Adrenal gland (tissue), 12 donors: Measurements from ENCODE around the gene ARHGAP32. TPM values are rescaled to one million over a fixed set of nuclear protein-coding genes. Genes with fewer than 3 reads are reported as not detected.

ENCODE experiments used
- DNase-seq, 7 donors: peaks; one replicate each; pipeline ENCODE4 v3.0.0-alpha.2; 2019 to 2020
- H3K27ac ChIP-seq, 5 donors: fragments of 200-600 bp; sonication (generic) in 4 of 5; 1 replicate in 3 of 5; 2 replicates in 2 of 5; pipeline versions ENCODE4 v1.5.1 to v1.8.0; 2016 to 2020; ENCODE audit warnings: mild to moderate bottlenecking in 1 of 5
- H3K27me3 ChIP-seq: fragments of 200-600 bp; 2 replicates; pipeline ENCODE4 v1.8.0; 2021
- H3K36me3 ChIP-seq, 2 donors: fragments of 200-600 bp; replicated peaks in 1 of 2; 1 replicate in 1 of 2; 2 replicates in 1 of 2; pipeline versions ENCODE4 v1.5.1 to v1.8.0; 2018 to 2022
- H3K4me1 ChIP-seq, 2 donors: fragments of 200-600 bp; replicated peaks in 1 of 2; 1 replicate in 1 of 2; 2 replicates in 1 of 2; pipeline versions ENCODE4 v1.5.1 to v1.8.0; 2018 to 2021
- H3K4me3 ChIP-seq, 4 donors: fragments of 200-600 bp; sonication (generic) in 3 of 4; one replicate each; pipeline ENCODE4 v1.5.1; 2016 to 2018
- H3K9me3 ChIP-seq, 3 donors: fragments of 200-600 bp; sonication (generic) in 1 of 3; replicated peaks in 1 of 3; 1 replicate in 2 of 3; 2 replicates in 1 of 3; pipeline versions ENCODE4 v1.5.1 to v1.8.0; 2016 to 2021
- CTCF ChIP-seq, 6 experiments: fragments of 450-650 bp in 4 of 6; fragments of 200-600 bp in 2 of 6; sonication (generic) in 1 of 6; IDR thresholded peaks; 1 replicate in 5 of 6; 2 replicates in 1 of 6; pipeline versions ENCODE4 v1.5.1 to v1.8.0; 2016 to 2021; ENCODE audit warnings: antibody characterized with exemption in 6 of 6, mild to moderate bottlenecking in 2 of 6, moderate library complexity in 1 of 6
- POLR2A ChIP-seq, 2 donors: fragments of 450-650 bp; IDR thresholded peaks; one replicate each; pipeline ENCODE4 v1.6.1; 2017; ENCODE audit warnings: antibody characterized with exemption in 2 of 2, mild to moderate bottlenecking in 2 of 2, moderate library complexity in 1 of 2
- WGBS, 4 donors: extraction: QIAGEN DNeasy Blood & Tissue Kit in 2 of 4; methylation state at CpG; one replicate each; pipeline versions ENCODE4 v1.1.5 to v1.1.7; 2013 to 2017; 5-methylcytosine and 5-hydroxymethylcytosine counted together
- intact Hi-C, 2 donors: fragments of 100-400 bp; cut with DNase I; formaldehyde crosslinking; loops; one replicate each; pipeline versions ENCODE4 v1.14.1 to v1.15.0; 2022 to 2023
- polyA plus RNA-seq, 3 donors: library from polyadenylated mRNA; stranded (reverse); fragments of 200-250 nt in 2 of 3; fragments of 350-450 nt in 1 of 3; fragmentation: Illumina TruSeq in 1 of 3; extraction: RNeasy Lipid Tissue Mini Kit (QIAGEN cat#74804) in 1 of 3; gene quantifications; one replicate each; pipeline ENCODE4 v1.2.3, GENCODE V29; 2013 to 2014
- total RNA-seq, 9 donors: library from RNA; depleted of rRNA in 4 of 9; stranded (reverse); fragments of >200 nt in 4 of 9; fragments of 120-200 nt in 1 of 9; fragmentation: NEBNext Ultra II Directional in 1 of 9; extraction: Animal tissue kit (Norgen Biotek cat#: 25700) in 1 of 9; gene quantifications; one replicate each; pipeline versions ENCODE4 v1.1.0 to v1.2.4, GENCODE V29; 2013 to 2023
- donor health status: healthy with polysubstance abuse.
- donor health status: Bipolar disorder and iron deficiency.
- donor health status: DM: yes; HTN: yes; CAD: no.
- donor health status: DM: no; HTN: no; CAD: no.
- donor health status: DM: no; HTN: no; CAD: no.
- donor health status: DM: yes; HTN: yes; CAD: no.

ARHGAP32 gene
- total and polyA plus RNA-seq, 12 donors: 4.0 to 50.4 (median 26.2) TPM

GRCh38 chr11:128941110-128941509, 251.0 kb downstream of the ARHGAP32 start:
- Histone ChIP-seq H3K4me1 (no peaks in the 10 kb centered on the region), H3K9me3 (no peaks in the 10 kb centered on the region), H3K27ac (no peak overlapping the region), H3K27me3 (no peaks in the 10 kb centered on the region), H3K36me3 (no peaks in the 10 kb centered on the region), H3K4me3 (no peak overlapping the region)
- no peak for DNase-seq
- intact Hi-C loops: no loop called here
- no peak for TF ChIP-seq POLR2A (IDR thresholded peaks at IDR 0.05)
- TF ChIP-seq CTCF (IDR thresholded peaks at IDR 0.05): no peak
- 64 to 89% (median 79%) methylated on average over 7 to 8 of the region's 8 CpGs for WGBS, 4 donors

DNA sequence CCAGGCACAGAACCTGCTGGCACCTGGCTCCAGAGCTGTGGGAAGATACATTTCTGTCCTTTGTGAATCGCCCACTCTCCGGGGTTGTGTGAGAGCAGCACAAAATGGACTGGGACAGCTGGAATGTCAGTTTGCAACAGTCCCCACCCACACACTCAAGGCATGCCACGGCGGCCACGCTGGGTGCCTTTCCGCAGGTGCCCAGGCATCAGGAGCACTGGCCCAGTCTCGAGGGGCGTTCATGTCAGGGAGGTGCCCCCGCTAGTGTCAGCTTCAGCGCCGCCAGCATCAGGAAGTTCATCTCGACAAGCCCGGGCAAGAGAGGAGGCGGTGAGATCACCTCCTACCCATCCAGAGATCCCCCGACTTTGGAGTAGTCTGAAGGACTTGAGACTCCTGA, 251.5 kb downstream of the ARHGAP32 start:
- TF ChIP-seq CTCF (IDR thresholded peaks at IDR 0.05) (no peak), POLR2A (IDR thresholded peaks at IDR 0.05) (no peak)
- Histone ChIP-seq H3K27ac (no peak overlapping the region), H3K27me3 (no peaks in the 10 kb centered on the region), H3K4me1 (no peaks in the 10 kb centered on the region), H3K36me3 (no peaks in the 10 kb centered on the region), H3K4me3 (no peak overlapping the region), H3K9me3 (no peaks in the 10 kb centered on the region)
- WGBS, 4 donors: 88 to 94% (median 92%) methylated on average over 3 to 15 of the region's 15 CpGs
- no peak for DNase-seq
- intact Hi-C loops: no loop called here

- Histone ChIP-seq H3K4me3 (no peak overlapping the region), H3K27ac (no peak overlapping the region), H3K27me3 (no peaks in the 10 kb centered on the region), H3K9me3 (no peaks in the 10 kb centered on the region), H3K36me3 (no peaks in the 10 kb centered on the region), H3K4me1 (no peaks in the 10 kb centered on the region)
- TF ChIP-seq CTCF (IDR thresholded peaks at IDR 0.05) (no peak), POLR2A (IDR thresholded peaks at IDR 0.05) (no peak)
- intact Hi-C loops: no loop called here
- no peak for DNase-seq
- 79 to 94% (median 87%) methylated on average over 4 to 5 of the region's 5 CpGs for WGBS, 4 donors
Observed at GRCh38 chr11:128940156-128940555, 252.0 kb downstream of the ARHGAP32 start.

GRCh38 chr11:128939591-128939990, 252.5 kb downstream of the ARHGAP32 start:
- Histone ChIP-seq H3K27me3 (no peaks in the 10 kb centered on the region), H3K36me3 (no peaks in the 10 kb centered on the region), H3K9me3 (no peaks in the 10 kb centered on the region), H3K4me3 (no peak overlapping the region), H3K4me1 (no peaks in the 10 kb centered on the region), H3K27ac (no peak overlapping the region)
- DNase-seq: no peak
- WGBS, 4 donors: 72 to 85% (median 79%) methylated on average over 11 of the region's 11 CpGs
- TF ChIP-seq POLR2A (IDR thresholded peaks at IDR 0.05): no peak
- TF ChIP-seq CTCF (IDR thresholded peaks at IDR 0.05): no peak
- intact Hi-C loops: no loop called here
